GM23338 (cell line): Measurements from ENCODE around the gene COPS2. TPM values are rescaled to one million over a fixed set of nuclear protein-coding genes. Genes with fewer than 3 reads are reported as not detected.

Experiments used
- microRNA-seq: library from miRNA; unstranded; fragments of <30 nt; microRNA quantifications from one replicate; pipeline ENCODE4, GENCODE V29; 2017
- polyA plus RNA-seq: library from polyadenylated mRNA; unstranded; fragments of >200 nt; fragmentation: Nextera tagmentation; extraction: Ambion mirVana; gene quantifications from 2 replicates; pipeline ENCODE4 v1.2.1, GENCODE V29; 2016
- small RNA-seq: library from RNA; depleted of rRNA; stranded (forward); fragments of <200 nt; gene quantifications from one replicate; pipeline ENCODE3, GENCODE V24; 2014; ENCODE audit warnings: low replicate concordance
- total RNA-seq: library from RNA; depleted of rRNA; stranded (reverse); fragments of >200 nt; shearing (Covaris generic); gene quantifications from 2 replicates; pipeline ENCODE4 v1.2.3, GENCODE V29; 2014; rRNA removed

COPS2 gene
- total and polyA plus RNA-seq, 2 experiments from 2014 or later = 38.7 to 67.3 TPM

Small RNA genes within 50 kb of the gene (microRNA-seq; reads per million reads assigned to microRNA genes)
- gene MIR4716 = not detected

Small RNA genes within 50 kb of the gene (small RNA-seq; reads per million reads assigned to genes)
- not detected for gene MIR4716
- gene RF00019 = not detected
- gene RN7SL307P = not detected

Other genes starting within 250 kb of the COPS2 start
- gene SHC4, start 191.7 kb downstream of the COPS2 start, total RNA-seq = 0.21 and 0.31 TPM in 2 replicates
- 0.32 and 0.38 TPM in 2 replicates for gene SHC4, start 191.7 kb downstream of the COPS2 start, polyA plus RNA-seq
- 18.6 and 18.9 TPM in 2 replicates for gene SECISBP2L, start 109.2 kb downstream of the COPS2 start, total RNA-seq
- 20.2 and 28.3 TPM in 2 replicates for gene SECISBP2L, start 109.2 kb downstream of the COPS2 start, polyA plus RNA-seq
- gene GALK2, start 14.6 kb upstream of the COPS2 start, total RNA-seq = 13.3 and 23.0 TPM in 2 replicates
- 9.3 and 11.5 TPM in 2 replicates for gene GALK2, start 14.6 kb upstream of the COPS2 start, polyA plus RNA-seq